Thoracic aorta (tissue), 2 donors: ENCODE measurements around the gene JAGN1. TPM values are rescaled to one million over a fixed set of nuclear protein-coding genes. Genes with fewer than 3 reads are reported as not detected.
"Not testable (repeated sequence)": the region's sequence is repeated elsewhere in the genome, so short reads cannot be mapped to it uniquely, and the experiment has no call there.

Experiments
- ATAC-seq: fragments of 150-250 bp; one replicate; pipeline ENCODE4 v1.8.0; 2017; ENCODE audit warnings: low read depth; ENCODE audit not compliant: insufficient number of reproducible peaks, low FRiP score
- DNase-seq: peaks from one replicate; pipeline ENCODE4 v3.0.0-alpha.2; 2020; ENCODE audit warnings: low spot score
- H3K27ac ChIP-seq, 2 donors: fragments of 200-600 bp; sonication (generic); 1 replicate in 1 of 2; 2 replicates in 1 of 2; pipeline ENCODE4 v1.5.1; 2016; ENCODE audit warnings: mild to moderate bottlenecking in 2 of 2, moderate library complexity in 2 of 2
- H3K27me3 ChIP-seq: fragments of 200-600 bp; sonication (generic); replicated peaks from 2 replicates; pipeline ENCODE4 v1.6.0; 2016; ENCODE audit warnings: mild to moderate bottlenecking; ENCODE audit not compliant: insufficient read depth
- H3K36me3 ChIP-seq: fragments of 200-600 bp; sonication (generic); one replicate; pipeline ENCODE4 v1.5.1; 2016
- H3K4me1 ChIP-seq, 2 donors: fragments of 200-600 bp; sonication (generic); 1 replicate in 1 of 2; 2 replicates in 1 of 2; pipeline versions ENCODE4 v1.5.1 to v1.6.0; 2016; ENCODE audit warnings: low read depth in 2 of 2, mild to moderate bottlenecking in 1 of 2; ENCODE audit not compliant: control insufficient read depth in 1 of 2
- H3K4me3 ChIP-seq: fragments of 200-600 bp; sonication (generic); 2 replicates; pipeline ENCODE4 v1.5.1; 2016; ENCODE audit warnings: mild to moderate bottlenecking
- H3K9me3 ChIP-seq: fragments of 200-600 bp; sonication (generic); 2 replicates; pipeline ENCODE4 v1.5.1; 2016
- total RNA-seq, 2 donors: library from RNA; depleted of rRNA; stranded (reverse); fragments of >200 nt; gene quantifications; one replicate each; pipeline versions ENCODE4 v1.1.0 to v1.2.3, GENCODE V29; 2016
- TF ChIP-seq, protein P1 (sequence below): fragments of 200-600 bp; sonication (generic); IDR thresholded peaks from one replicate; pipeline ENCODE4 v1.5.1; 2019; ENCODE audit warnings: antibody characterized with exemption

The JAGN1 gene
- total RNA-seq, 2 donors from 2014 or later: 21.5 to 38.6 TPM

GRCh38 chr3:9861201-9861600, 29.2 kb upstream of the JAGN1 start:
- Histone ChIP-seq H3K9me3 (no peaks in the 10 kb centered on the region), H3K4me1 (peaks cover 12 to 26% of the 10 kb centered on the region in 2 donors), H3K4me3 (no peak overlapping the region), H3K36me3 (no peaks in the 10 kb centered on the region), H3K27ac (no peak overlapping the region), H3K27me3 (no peaks in the 10 kb centered on the region)
- DNase-seq: no peak
- no peak for ATAC-seq
- TF ChIP-seq, protein P1, sequence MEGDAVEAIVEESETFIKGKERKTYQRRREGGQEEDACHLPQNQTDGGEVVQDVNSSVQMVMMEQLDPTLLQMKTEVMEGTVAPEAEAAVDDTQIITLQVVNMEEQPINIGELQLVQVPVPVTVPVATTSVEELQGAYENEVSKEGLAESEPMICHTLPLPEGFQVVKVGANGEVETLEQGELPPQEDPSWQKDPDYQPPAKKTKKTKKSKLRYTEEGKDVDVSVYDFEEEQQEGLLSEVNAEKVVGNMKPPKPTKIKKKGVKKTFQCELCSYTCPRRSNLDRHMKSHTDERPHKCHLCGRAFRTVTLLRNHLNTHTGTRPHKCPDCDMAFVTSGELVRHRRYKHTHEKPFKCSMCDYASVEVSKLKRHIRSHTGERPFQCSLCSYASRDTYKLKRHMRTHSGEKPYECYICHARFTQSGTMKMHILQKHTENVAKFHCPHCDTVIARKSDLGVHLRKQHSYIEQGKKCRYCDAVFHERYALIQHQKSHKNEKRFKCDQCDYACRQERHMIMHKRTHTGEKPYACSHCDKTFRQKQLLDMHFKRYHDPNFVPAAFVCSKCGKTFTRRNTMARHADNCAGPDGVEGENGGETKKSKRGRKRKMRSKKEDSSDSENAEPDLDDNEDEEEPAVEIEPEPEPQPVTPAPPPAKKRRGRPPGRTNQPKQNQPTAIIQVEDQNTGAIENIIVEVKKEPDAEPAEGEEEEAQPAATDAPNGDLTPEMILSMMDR: no peak

- Histone ChIP-seq H3K4me1 (peaks cover 13 to 31% of the 10 kb centered on the region in 2 donors), H3K27ac (no peak overlapping the region), H3K27me3 (no peaks in the 10 kb centered on the region), H3K4me3 (no peak overlapping the region), H3K36me3 (no peaks in the 10 kb centered on the region), H3K9me3 (no peaks in the 10 kb centered on the region)
- TF ChIP-seq, protein P1: no peak
- ATAC-seq: no peak
- no peak for DNase-seq
Observed at GRCh38 chr3:9861626-9862130, 28.7 kb upstream of the JAGN1 start.

DNA sequence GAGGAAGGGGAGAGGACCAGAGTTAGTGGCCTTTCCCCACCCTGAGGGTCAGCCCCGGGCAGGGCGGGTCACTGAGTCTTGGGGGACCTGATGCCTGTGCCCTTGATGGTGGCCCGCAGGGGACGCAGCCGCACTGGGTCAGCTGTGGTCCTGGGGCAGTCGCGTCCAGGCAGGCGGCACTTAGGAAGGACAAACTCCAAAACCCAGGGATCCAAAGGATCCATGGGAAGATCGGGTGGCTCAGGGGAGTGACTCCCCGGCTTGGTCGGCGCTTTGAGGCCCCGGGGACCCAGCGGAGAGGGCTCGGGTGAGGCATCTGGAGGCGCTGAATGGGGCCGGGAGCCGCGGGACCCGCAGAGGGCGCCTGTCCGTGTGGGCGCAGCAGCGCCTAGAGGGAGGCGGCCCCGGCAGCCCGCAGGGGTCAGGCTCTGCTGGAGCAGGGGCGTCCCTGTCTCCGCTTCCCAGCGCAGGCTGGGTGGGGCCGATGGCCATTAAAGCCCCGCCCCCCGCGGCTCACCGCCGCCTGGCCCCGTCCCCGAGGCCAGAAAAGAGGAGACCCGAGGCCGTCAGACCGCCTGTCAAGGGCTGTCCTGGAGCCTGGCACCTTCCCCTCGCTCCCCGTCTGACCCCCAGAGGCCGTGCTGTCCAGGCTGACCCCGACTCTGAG, 27.9 kb upstream of the JAGN1 start:
- TF ChIP-seq, protein P1: no peak
- Histone ChIP-seq H3K9me3 (no peaks in the 10 kb centered on the region), H3K36me3 (no peaks in the 10 kb centered on the region), H3K27me3 (no peaks in the 10 kb centered on the region), H3K4me3 (peak overlapping the region; percentile 65), H3K4me1 (peaks cover 13 to 34% of the 10 kb centered on the region in 2 donors), H3K27ac (no peak overlapping the region)
- DNase-seq: no peak
- no peak for ATAC-seq

GRCh38 chr3:9863058-9863772, 27.2 kb upstream of the JAGN1 start:
- no peaks in the 10 kb centered on the region for H3K27me3 ChIP-seq
- peak overlapping the region; percentile 65 for H3K4me3 ChIP-seq
- no peak for DNase-seq
- TF ChIP-seq, protein P1: no peak
- H3K4me1 ChIP-seq: peaks cover 13 to 34% of the 10 kb centered on the region in 2 donors
- H3K9me3 ChIP-seq: no peaks in the 10 kb centered on the region
- ATAC-seq: no peak
- no peak overlapping the region for H3K27ac ChIP-seq
- no peaks in the 10 kb centered on the region for H3K36me3 ChIP-seq

GRCh38 chr3:9864200-9864927, 26.0 kb upstream of the JAGN1 start:
- Histone ChIP-seq H3K4me1 (peaks cover 13 to 34% of the 10 kb centered on the region in 2 donors), H3K9me3 (no peaks in the 10 kb centered on the region), H3K27ac (peak overlapping the region in 1 of 2 donors; percentile 28), H3K4me3 (peak overlapping the region; percentile 11), H3K36me3 (no peaks in the 10 kb centered on the region), H3K27me3 (no peaks in the 10 kb centered on the region)
- ATAC-seq (peak; percentile 65), DNase-seq (no peak)
- TF ChIP-seq, protein P1: no peak

DNA sequence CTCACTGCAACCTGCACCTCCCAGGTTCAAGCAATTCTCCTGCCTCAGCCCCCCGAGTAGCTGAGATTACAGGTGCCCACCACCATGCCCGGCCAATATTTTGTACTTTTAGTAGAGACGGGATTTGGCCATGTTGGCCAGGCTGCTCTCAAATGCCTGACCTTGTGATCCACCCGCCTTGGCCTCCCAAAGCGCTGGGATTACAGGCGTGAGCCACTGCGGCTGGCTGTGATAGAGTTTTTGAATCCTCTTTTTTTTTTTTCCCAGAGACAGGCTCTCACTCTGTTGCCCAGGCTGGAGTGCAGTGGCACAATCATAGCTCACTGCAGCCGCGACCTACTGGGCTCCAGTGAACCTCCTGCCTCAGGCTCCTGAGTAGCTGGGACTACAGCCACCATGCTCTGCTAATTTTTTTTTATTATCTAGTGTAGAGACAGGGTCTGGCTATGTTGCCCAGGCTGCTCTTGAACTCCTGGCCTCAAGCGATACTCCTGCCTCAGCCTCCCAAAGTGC, 25.2 kb upstream of the JAGN1 start:
- not testable (repeated sequence) for DNase-seq, H3K9me3 ChIP-seq, H3K27me3 ChIP-seq, H3K27ac ChIP-seq, ATAC-seq, H3K36me3 ChIP-seq, H3K4me3 ChIP-seq
- peaks cover 13 to 34% of the 10 kb centered on the region in 2 donors for H3K4me1 ChIP-seq
